H9 (cell line): Measurements from ENCODE around the gene ULK4. TPM values are rescaled to one million over a fixed set of nuclear protein-coding genes. Genes with fewer than 3 reads are reported as not detected.
A peak's percentile ranks its signal among the peaks of the same experiment; 100 is the strongest.
"Not testable (repeated sequence)": the region's sequence is repeated elsewhere in the genome, so short reads cannot be mapped to it uniquely, and the experiment has no call there.

Experiments
- DNase-seq: peaks from one replicate; pipeline ENCODE4 v3.0.0-alpha.2; 2017
- H2AFZ ChIP-seq: one replicate; pipeline ENCODE4 v1.6.1; 2013; ENCODE audit warnings: mild to moderate bottlenecking, low read length, control low read depth, moderate library complexity
- H2AK5ac ChIP-seq: 2 replicates; pipeline ENCODE4 v1.6.1; 2013; ENCODE audit warnings: low read length, control low read depth, mixed read lengths; ENCODE audit not compliant: insufficient read length
- H2BK120ac ChIP-seq: one replicate; pipeline ENCODE4 v1.6.1; 2013; ENCODE audit warnings: low read depth, mild to moderate bottlenecking, low read length, control low read depth, inconsistent platforms; ENCODE audit not compliant: poor library complexity, severe bottlenecking
- H2BK12ac ChIP-seq: 2 replicates; pipeline ENCODE4 v1.6.1; 2013; ENCODE audit warnings: low read length, control low read depth, mixed read lengths, low read depth; ENCODE audit not compliant: insufficient read length
- H2BK15ac ChIP-seq: 2 replicates; pipeline ENCODE4 v1.6.1; 2013; ENCODE audit warnings: low read depth, low read length, control low read depth
- H2BK20ac ChIP-seq: one replicate; pipeline ENCODE4 v1.6.1; 2013; ENCODE audit warnings: low read depth, mild to moderate bottlenecking, low read length, control low read depth, inconsistent platforms; ENCODE audit not compliant: poor library complexity, severe bottlenecking
- H2BK5ac ChIP-seq: 2 replicates; pipeline ENCODE4 v1.6.1; 2013; ENCODE audit warnings: low read length, control low read depth, mixed read lengths; ENCODE audit not compliant: insufficient read length
- H3K14ac ChIP-seq: 2 replicates; pipeline ENCODE4 v1.6.1; 2013; ENCODE audit warnings: low read length, control low read depth; ENCODE audit not compliant: insufficient read depth
- H3K18ac ChIP-seq: 2 replicates; pipeline ENCODE4 v1.6.1; 2013; ENCODE audit warnings: low read depth, mild to moderate bottlenecking, mixed read lengths, low read length, control low read depth; ENCODE audit not compliant: insufficient read length
- H3K23ac ChIP-seq: 2 replicates; pipeline ENCODE4 v1.6.1; 2013; ENCODE audit warnings: low read length, control low read depth, mixed read lengths, low read depth; ENCODE audit not compliant: insufficient read length
- H3K23me2 ChIP-seq: 2 replicates; pipeline ENCODE4 v1.6.1; 2013; ENCODE audit warnings: low read depth, mild to moderate bottlenecking, mixed read lengths, low read length, control low read depth; ENCODE audit not compliant: insufficient read length, poor library complexity, severe bottlenecking
- H3K27ac ChIP-seq: 2 replicates; pipeline ENCODE4 v1.5.1; 2013; ENCODE audit warnings: low read length, control low read depth, mixed read lengths, low read depth; ENCODE audit not compliant: insufficient read length
- H3K27me3 ChIP-seq: 2 replicates; pipeline ENCODE4 v1.6.1; 2013; ENCODE audit warnings: low read length, control low read depth, inconsistent platforms; ENCODE audit not compliant: insufficient read depth
- H3K4ac ChIP-seq: 2 replicates; pipeline ENCODE4 v1.6.1; 2013; ENCODE audit warnings: low read depth, mild to moderate bottlenecking, control low read depth, inconsistent platforms, low read length, moderate library complexity
- H3K4me1 ChIP-seq: 2 replicates; pipeline ENCODE4 v1.6.1; 2013; ENCODE audit warnings: low read length, control low read depth, inconsistent platforms; ENCODE audit not compliant: insufficient read depth
- H3K4me2 ChIP-seq: 2 replicates; pipeline ENCODE4 v1.6.1; 2013; ENCODE audit warnings: low read length, control low read depth, mixed read lengths; ENCODE audit not compliant: insufficient read length, insufficient read depth
- H3K56ac ChIP-seq: 2 replicates; pipeline ENCODE4 v1.6.1; 2013; ENCODE audit warnings: low read depth, mild to moderate bottlenecking, mixed read lengths, low read length, control low read depth; ENCODE audit not compliant: insufficient read length
- H3K79me1 ChIP-seq: 2 replicates; pipeline ENCODE4 v1.6.1; 2013; ENCODE audit warnings: low read depth, mild to moderate bottlenecking, moderate library complexity, low read length, control low read depth, inconsistent platforms; ENCODE audit not compliant: insufficient read depth, poor library complexity, severe bottlenecking
- H3K79me2 ChIP-seq: 2 replicates; pipeline ENCODE4 v1.6.1; 2013; ENCODE audit warnings: low read length, control low read depth, inconsistent platforms; ENCODE audit not compliant: insufficient read depth
- H3K9ac ChIP-seq: 2 replicates; pipeline ENCODE4 v1.6.1; 2013; ENCODE audit warnings: low read length, control low read depth, mixed read lengths; ENCODE audit not compliant: insufficient read length; ENCODE audit errors: extremely low read depth
- H3K9me3 ChIP-seq: one replicate; pipeline ENCODE4 v1.6.1; 2013; ENCODE audit warnings: low read depth, low read length, inconsistent platforms; ENCODE audit not compliant: control insufficient read depth
- H3T11ph ChIP-seq: one replicate; pipeline ENCODE4 v1.6.1; 2013; ENCODE audit warnings: mild to moderate bottlenecking, low read length, control low read depth, inconsistent platforms
- H4K20me1 ChIP-seq: one replicate; pipeline ENCODE4 v1.6.1; 2013; ENCODE audit not compliant: control insufficient read depth, insufficient read length, insufficient read depth
- H4K5ac ChIP-seq: 2 replicates; pipeline ENCODE4 v1.6.1; 2013; ENCODE audit warnings: low read depth, mild to moderate bottlenecking, mixed read lengths, low read length, control low read depth; ENCODE audit not compliant: insufficient read length
- H4K8ac ChIP-seq: replicated peaks from 2 replicates; pipeline ENCODE4 v1.6.1; 2013; ENCODE audit warnings: low read length, control low read depth, mixed read lengths, low read depth; ENCODE audit not compliant: insufficient read length
- H4K91ac ChIP-seq: 2 replicates; pipeline ENCODE4 v1.6.1; 2013; ENCODE audit warnings: low read depth, mild to moderate bottlenecking, moderate library complexity, mixed read lengths, low read length, control low read depth; ENCODE audit not compliant: insufficient read length
- H3K27ac Mint-ChIP-seq, 3 experiments: 2 replicates in 2 of 3; 3 replicates in 1 of 3; pipeline ENCODE4 v1.8.0; 2020 to 2021; ENCODE audit warnings: mixed read lengths in 3 of 3, mild to moderate bottlenecking in 1 of 3, moderate library complexity in 1 of 3
- H3K27me3 Mint-ChIP-seq: 2 replicates; pipeline ENCODE4 v1.8.0; 2021; ENCODE audit warnings: low read depth, mild to moderate bottlenecking, moderate library complexity, mixed read lengths
- H3K36me3 Mint-ChIP-seq, 3 experiments: 2 replicates in 2 of 3; 3 replicates in 1 of 3; pipeline ENCODE4 v1.8.0; 2020 to 2021; ENCODE audit warnings: low read depth in 3 of 3, mixed read lengths in 3 of 3; ENCODE audit not compliant: insufficient read depth in 1 of 3
- H3K4me1 Mint-ChIP-seq, 2 experiments: 2 replicates each; pipeline ENCODE4 v1.8.0; 2020; ENCODE audit warnings: mixed read lengths in 2 of 2
- H3K4me3 Mint-ChIP-seq, 2 experiments: 2 replicates in 1 of 2; 3 replicates in 1 of 2; pipeline ENCODE4 v1.8.0; 2020 to 2021; ENCODE audit warnings: mild to moderate bottlenecking in 2 of 2, mixed read lengths in 2 of 2, moderate library complexity in 1 of 2
- H3K9me3 Mint-ChIP-seq, 2 experiments: 2 replicates in 1 of 2; 3 replicates in 1 of 2; pipeline ENCODE4 v1.8.0; 2020; ENCODE audit warnings: mild to moderate bottlenecking in 2 of 2, mixed read lengths in 2 of 2, moderate library complexity in 1 of 2
- WGBS: extraction: QIAGEN DNeasy Blood & Tissue Kit; methylation state at CpG from one replicate; pipeline ENCODE4 v1.1.7; 2013; ENCODE audit warnings: missing lambda C conversion rate, low lambda C conversion rate, mixed read lengths; ENCODE audit not compliant: insufficient read length; ENCODE audit errors: extremely low coverage; 5-methylcytosine and 5-hydroxymethylcytosine counted together
- total RNA-seq: library from RNA; stranded (reverse); gene quantifications from 2 replicates; pipeline ENCODE4 v1.2.1, GENCODE V29; 2021
- TF ChIP-seq, protein P1 (sequence below): fragments of 200-600 bp; sonication (generic); conservative IDR thresholded peaks from 3 replicates; pipeline ENCODE4 v1.8.0; 2021; ENCODE audit warnings: antibody characterized with exemption, mild to moderate bottlenecking

The ULK4 gene
- total RNA-seq, 1 experiment from 2014 or later: 12.9 TPM

- Mint-ChIP-seq H3K4me3 (no peak overlapping the region), H3K4me1 (peaks cover 0 to 4% of the 10 kb centered on the region in 2 experiments; a peak in 2 of 4 replicates), H3K27ac (no peak overlapping the region), H3K27me3 (no peaks in the 10 kb centered on the region), H3K9me3 (no peaks in the 10 kb centered on the region), H3K36me3 (no peaks in the 10 kb centered on the region)
- H2BK12ac ChIP-seq: no peak overlapping the region
- no peak for DNase-seq
- H3K18ac ChIP-seq: no peak overlapping the region
- H3K4ac ChIP-seq: no peak overlapping the region
- H3K4me1 ChIP-seq: no peaks in the 10 kb centered on the region
- no peaks in the 10 kb centered on the region for H3K79me1 ChIP-seq
- H2BK5ac ChIP-seq: no peak overlapping the region
- no peak overlapping the region for H3K56ac ChIP-seq
- H4K5ac ChIP-seq: no peak overlapping the region
- H3T11ph ChIP-seq: no peak overlapping the region
- no peak overlapping the region for H2AK5ac ChIP-seq
- no peaks in the 10 kb centered on the region for H3K9me3 ChIP-seq
- no peak overlapping the region for H3K27ac ChIP-seq
- H2BK120ac ChIP-seq: no peak overlapping the region
- no peak overlapping the region for H3K4me2 ChIP-seq
- H3K27me3 ChIP-seq: no peaks in the 10 kb centered on the region
- H3K14ac ChIP-seq: no peak overlapping the region
- no peak overlapping the region for H3K23ac ChIP-seq
- H4K91ac ChIP-seq: no peak overlapping the region
- no peaks in the 10 kb centered on the region for H3K23me2 ChIP-seq
- TF ChIP-seq, protein P1, sequence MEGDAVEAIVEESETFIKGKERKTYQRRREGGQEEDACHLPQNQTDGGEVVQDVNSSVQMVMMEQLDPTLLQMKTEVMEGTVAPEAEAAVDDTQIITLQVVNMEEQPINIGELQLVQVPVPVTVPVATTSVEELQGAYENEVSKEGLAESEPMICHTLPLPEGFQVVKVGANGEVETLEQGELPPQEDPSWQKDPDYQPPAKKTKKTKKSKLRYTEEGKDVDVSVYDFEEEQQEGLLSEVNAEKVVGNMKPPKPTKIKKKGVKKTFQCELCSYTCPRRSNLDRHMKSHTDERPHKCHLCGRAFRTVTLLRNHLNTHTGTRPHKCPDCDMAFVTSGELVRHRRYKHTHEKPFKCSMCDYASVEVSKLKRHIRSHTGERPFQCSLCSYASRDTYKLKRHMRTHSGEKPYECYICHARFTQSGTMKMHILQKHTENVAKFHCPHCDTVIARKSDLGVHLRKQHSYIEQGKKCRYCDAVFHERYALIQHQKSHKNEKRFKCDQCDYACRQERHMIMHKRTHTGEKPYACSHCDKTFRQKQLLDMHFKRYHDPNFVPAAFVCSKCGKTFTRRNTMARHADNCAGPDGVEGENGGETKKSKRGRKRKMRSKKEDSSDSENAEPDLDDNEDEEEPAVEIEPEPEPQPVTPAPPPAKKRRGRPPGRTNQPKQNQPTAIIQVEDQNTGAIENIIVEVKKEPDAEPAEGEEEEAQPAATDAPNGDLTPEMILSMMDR: no peak
- no peaks in the 10 kb centered on the region for H3K79me2 ChIP-seq
- H2BK15ac ChIP-seq: no peak overlapping the region
- H2BK20ac ChIP-seq: no peak overlapping the region
- H4K20me1 ChIP-seq: no peaks in the 10 kb centered on the region
- no peak overlapping the region for H2AFZ ChIP-seq
- H4K8ac ChIP-seq: no peak overlapping the region
- H3K9ac ChIP-seq: no peak overlapping the region
- WGBS: no CpG with 5 or more reads among the region's 1 CpG
These were observed 567.0 kb downstream of the ULK4 start for GRCh38 chr3:41394896-41395295.

GRCh38 chr3:41370765-41371535, 591.0 kb downstream of the ULK4 start:
- not testable (repeated sequence) for H3K4me2 ChIP-seq, H3K56ac ChIP-seq, H3K14ac ChIP-seq, H3K27ac Mint-ChIP-seq, H3K27ac ChIP-seq, H2BK20ac ChIP-seq, H3K27me3 Mint-ChIP-seq, H3K9me3 ChIP-seq, H3K4ac ChIP-seq, H3K23ac ChIP-seq, H3K79me1 ChIP-seq, H3K23me2 ChIP-seq, H2BK120ac ChIP-seq, H2AK5ac ChIP-seq, H3K4me3 Mint-ChIP-seq, H3K9me3 Mint-ChIP-seq, H3K27me3 ChIP-seq, H4K91ac ChIP-seq, H2BK5ac ChIP-seq, H2BK15ac ChIP-seq, H3K79me2 ChIP-seq, H3T11ph ChIP-seq, H4K5ac ChIP-seq, H4K20me1 ChIP-seq, H4K8ac ChIP-seq, H3K4me1 ChIP-seq, H3K9ac ChIP-seq, H2AFZ ChIP-seq, H2BK12ac ChIP-seq
- no CpG with 5 or more reads among the region's 11 CpGs for WGBS
- peak overlapping the region; percentile 74 for H3K18ac ChIP-seq
- Mint-ChIP-seq H3K36me3 (peaks cover 0 to 18% (median 2%) of the 10 kb centered on the region in 3 experiments; a peak in 3 of 7 replicates), H3K4me1 (peaks cover 46 to 54% of the 10 kb centered on the region in 2 experiments)
- peak; percentile 40 for DNase-seq
